GM10266 (cell line): ENCODE results near the gene SCLY.
"Not testable (repeated sequence)": the region's sequence is repeated elsewhere in the genome, so short reads cannot be mapped to it uniquely, and the experiment has no call there.

Experiments used
- DNase-seq: peaks from one replicate; pipeline ENCODE4 v3.0.0; 2012; ENCODE audit errors: extremely low spot score
- TF ChIP-seq, protein P1 (sequence below): IDR thresholded peaks from 2 replicates; pipeline ENCODE4 v1.5.1; 2012; ENCODE audit warnings: mild to moderate bottlenecking, low read depth; ENCODE audit not compliant: control insufficient read depth, insufficient read depth; ENCODE audit errors: missing control alignments

Gene SCLY

GRCh38 chr2:238064376-238064775 is 3.6 kb downstream of the SCLY start:
- DNase-seq, result no peak
- TF ChIP-seq, protein P1, sequence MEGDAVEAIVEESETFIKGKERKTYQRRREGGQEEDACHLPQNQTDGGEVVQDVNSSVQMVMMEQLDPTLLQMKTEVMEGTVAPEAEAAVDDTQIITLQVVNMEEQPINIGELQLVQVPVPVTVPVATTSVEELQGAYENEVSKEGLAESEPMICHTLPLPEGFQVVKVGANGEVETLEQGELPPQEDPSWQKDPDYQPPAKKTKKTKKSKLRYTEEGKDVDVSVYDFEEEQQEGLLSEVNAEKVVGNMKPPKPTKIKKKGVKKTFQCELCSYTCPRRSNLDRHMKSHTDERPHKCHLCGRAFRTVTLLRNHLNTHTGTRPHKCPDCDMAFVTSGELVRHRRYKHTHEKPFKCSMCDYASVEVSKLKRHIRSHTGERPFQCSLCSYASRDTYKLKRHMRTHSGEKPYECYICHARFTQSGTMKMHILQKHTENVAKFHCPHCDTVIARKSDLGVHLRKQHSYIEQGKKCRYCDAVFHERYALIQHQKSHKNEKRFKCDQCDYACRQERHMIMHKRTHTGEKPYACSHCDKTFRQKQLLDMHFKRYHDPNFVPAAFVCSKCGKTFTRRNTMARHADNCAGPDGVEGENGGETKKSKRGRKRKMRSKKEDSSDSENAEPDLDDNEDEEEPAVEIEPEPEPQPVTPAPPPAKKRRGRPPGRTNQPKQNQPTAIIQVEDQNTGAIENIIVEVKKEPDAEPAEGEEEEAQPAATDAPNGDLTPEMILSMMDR, result no peak

GRCh38 chr2:238065071-238065846 is 4.5 kb downstream of the SCLY start:
- TF ChIP-seq, protein P1, result no peak
- no peak for DNase-seq

GRCh38 chr2:238066218-238066617 is 5.4 kb downstream of the SCLY start:
- no peak for DNase-seq

DNA sequence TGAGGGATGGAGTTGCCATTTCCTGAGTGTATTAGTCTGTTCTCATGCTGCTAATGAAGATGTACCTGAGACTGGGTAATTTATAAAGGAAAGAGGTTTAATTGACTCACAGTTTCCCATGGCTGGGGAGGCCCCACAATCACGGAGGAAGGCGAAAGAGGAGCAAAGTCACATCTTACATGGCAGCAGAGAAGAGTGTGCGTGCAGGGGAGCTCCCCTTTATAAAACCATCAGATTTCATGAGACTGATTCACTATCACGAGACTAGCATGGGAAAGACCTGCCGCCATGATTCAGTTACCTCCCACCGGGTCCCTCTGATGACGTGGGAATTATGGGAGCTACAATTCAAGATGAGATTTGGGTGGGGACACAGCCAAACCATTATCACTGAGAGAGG is 5.9 kb downstream of the SCLY start:
- DNase-seq, result not testable (repeated sequence)

More at GRCh38 chr2:238066218-238066617, 5.4 kb downstream of the SCLY start:
- TF ChIP-seq, protein P1, result no peak

- TF ChIP-seq, protein P1, result no peak
- DNase-seq, result no peak
Measured at GRCh38 chr2:238067939-238068338, 7.1 kb downstream of the SCLY start.

DNA sequence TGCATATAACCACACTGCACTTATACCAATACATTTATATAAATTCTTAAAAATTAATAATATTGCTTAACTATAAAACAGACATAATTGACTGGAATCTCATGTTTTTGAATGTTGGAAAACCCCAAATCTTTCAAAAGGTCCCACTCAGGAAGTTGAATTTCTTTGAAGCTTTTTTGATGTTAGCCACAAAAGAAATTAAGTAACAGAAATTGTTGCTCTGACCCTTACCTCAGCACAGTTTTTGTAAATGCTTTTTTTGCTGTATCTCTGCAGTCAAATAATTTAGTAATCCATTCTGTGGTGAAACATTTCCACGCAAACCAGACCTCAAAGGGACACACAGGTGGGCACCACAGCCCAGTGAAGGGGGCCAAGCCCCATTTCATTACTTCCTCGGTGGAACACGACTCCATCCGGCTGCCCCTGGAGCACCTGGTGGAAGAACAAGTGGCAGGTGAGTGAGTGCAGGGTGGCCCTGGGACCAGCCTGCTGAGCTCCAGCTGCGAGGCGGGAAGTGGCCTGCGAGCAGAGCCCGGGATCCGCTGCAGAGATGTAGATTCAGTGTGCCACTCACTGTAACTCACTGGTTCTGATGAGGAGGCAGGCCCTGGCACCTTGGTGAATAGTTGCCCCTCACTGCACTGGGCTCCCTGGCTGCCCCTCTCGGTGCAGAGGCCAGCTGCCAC is 8.4 kb downstream of the SCLY start:
- TF ChIP-seq, protein P1, result no peak
- no peak for DNase-seq

GRCh38 chr2:238069877-238070276 is 9.1 kb downstream of the SCLY start:
- no peak for DNase-seq
- TF ChIP-seq, protein P1, result no peak

GRCh38 chr2:238075397-238075796 is 14.6 kb downstream of the SCLY start:
- DNase-seq, result no peak
- TF ChIP-seq, protein P1, result no peak
